ENCODE data around the gene SFXN5. TPM values are rescaled to one million over a fixed set of nuclear protein-coding genes. Genes with fewer than 3 reads are reported as not detected.
A peak's percentile ranks its signal among the peaks of the same experiment; 100 is the strongest.

SFXN5 gene
- total and polyA plus RNA-seq, 7 donors: 5.1 to 17.1 (median 12.2) TPM

DNA sequence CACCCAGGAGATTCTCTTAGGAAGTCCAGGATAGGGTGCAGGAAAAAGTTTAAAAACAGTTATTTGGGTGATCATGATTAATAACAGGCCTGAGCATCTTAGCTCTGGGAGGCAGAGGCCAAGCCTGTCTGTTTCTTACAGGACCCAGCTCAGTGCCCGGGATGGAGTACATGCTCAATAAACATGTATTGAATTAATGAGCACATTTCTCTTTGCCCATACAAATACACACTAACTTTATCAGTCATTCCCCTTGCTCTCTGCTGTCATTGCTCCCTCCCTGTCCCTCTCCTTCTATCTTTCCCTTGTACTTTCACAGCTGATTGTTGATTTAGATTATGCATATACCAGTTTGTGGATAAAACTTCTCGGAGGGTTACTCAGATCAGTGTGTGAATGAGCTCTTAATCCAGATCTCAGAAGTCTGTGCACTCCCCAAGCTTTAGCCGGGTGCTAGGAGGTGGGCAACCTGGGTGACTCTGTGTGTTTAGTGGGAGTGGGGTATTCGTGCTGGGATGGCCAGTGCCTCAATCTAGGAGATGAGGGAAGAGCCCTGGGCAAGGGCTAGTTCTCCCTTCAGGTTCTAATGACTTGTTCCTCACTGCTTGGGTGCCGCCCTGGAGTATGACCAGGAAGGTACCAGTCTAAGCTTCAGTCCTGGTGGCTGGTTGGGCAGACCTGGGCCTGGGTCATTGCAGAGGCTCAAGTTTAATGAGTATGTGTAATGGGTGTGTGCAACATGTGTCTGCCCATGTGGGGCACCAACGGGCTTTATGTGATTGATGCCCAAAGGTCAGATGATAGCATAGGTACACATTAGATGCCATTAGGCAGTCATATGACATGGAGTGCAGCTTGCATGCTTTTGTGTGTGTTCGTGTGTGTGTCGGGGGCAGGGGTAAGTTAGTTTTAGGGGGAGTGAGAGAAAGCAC is 143.6 kb downstream of the SFXN5 start:
- no peaks in the 10 kb centered on the region for H3K36me3 ChIP-seq (ENCODE audit: insufficient read depth in 1 of 2, low read depth in 1 of 2)
- ATAC-seq (no peak), DNase-seq (peak in 1 of 2 donors; percentile 7)
- H3K9me3 ChIP-seq: no peaks in the 10 kb centered on the region
- peaks cover 0 to 66% (median 24%) of the 10 kb centered on the region in 3 donors for H3K27me3 ChIP-seq (ENCODE audit: insufficient read depth in 3 of 3, low read length in 2 of 3)
- TF ChIP-seq, protein P1, sequence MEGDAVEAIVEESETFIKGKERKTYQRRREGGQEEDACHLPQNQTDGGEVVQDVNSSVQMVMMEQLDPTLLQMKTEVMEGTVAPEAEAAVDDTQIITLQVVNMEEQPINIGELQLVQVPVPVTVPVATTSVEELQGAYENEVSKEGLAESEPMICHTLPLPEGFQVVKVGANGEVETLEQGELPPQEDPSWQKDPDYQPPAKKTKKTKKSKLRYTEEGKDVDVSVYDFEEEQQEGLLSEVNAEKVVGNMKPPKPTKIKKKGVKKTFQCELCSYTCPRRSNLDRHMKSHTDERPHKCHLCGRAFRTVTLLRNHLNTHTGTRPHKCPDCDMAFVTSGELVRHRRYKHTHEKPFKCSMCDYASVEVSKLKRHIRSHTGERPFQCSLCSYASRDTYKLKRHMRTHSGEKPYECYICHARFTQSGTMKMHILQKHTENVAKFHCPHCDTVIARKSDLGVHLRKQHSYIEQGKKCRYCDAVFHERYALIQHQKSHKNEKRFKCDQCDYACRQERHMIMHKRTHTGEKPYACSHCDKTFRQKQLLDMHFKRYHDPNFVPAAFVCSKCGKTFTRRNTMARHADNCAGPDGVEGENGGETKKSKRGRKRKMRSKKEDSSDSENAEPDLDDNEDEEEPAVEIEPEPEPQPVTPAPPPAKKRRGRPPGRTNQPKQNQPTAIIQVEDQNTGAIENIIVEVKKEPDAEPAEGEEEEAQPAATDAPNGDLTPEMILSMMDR (IDR thresholded peaks at IDR 0.05): no peak
- H3K27ac ChIP-seq: no peak overlapping the region
- peaks cover 10% of the 10 kb centered on the region for H3K4me1 ChIP-seq
- no peak overlapping the region for H3K4me3 ChIP-seq
- WGBS, 3 donors: 83 to 87% (median 85%) methylated on average over 8 of the region's 8 CpGs
- intact Hi-C loops (cut with DNase I): no loop called here

DNA sequence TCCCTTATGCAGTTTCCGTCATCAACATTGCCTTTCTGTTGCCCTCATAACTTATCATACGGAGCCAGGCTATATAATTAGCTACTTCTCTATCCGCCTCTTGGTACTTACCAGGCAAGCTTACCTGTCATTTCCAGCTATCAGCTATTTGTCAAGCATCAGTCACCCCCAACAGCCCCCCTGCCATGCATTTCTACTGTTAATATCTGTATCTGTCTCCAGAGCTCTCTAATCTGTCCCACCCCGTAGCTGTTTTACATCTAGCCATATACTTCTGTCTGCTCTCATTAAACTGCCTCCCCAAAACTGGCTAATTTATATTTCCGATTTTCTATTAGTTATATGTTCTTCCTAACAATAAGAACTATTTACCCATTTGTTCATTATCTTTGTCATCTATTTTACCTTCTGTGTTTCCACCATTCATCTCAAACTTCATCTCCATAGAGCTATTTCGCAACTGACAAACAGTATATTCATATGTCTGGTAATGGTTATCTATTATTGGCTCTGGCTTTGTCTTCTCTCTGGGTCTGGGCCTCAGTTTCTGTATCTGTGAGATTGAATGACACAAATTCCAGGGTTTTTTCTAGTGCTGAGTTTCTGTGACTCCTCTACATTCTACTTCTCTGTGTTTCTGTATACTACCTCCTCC is 144.6 kb downstream of the SFXN5 start:
- Histone ChIP-seq H3K36me3 (ENCODE audit: insufficient read depth in 1 of 2, low read depth in 1 of 2) (no peaks in the 10 kb centered on the region), H3K9me3 (no peaks in the 10 kb centered on the region), H3K4me3 (no peak overlapping the region), H3K27ac (no peak overlapping the region), H3K27me3 (ENCODE audit: insufficient read depth in 3 of 3, low read length in 2 of 3) (peaks cover 0 to 76% (median 30%) of the 10 kb centered on the region in 3 donors), H3K4me1 (peaks cover 10% of the 10 kb centered on the region)
- TF ChIP-seq, protein P1 (IDR thresholded peaks at IDR 0.05): no peak
- intact Hi-C loops (cut with DNase I): no loop called here
- DNase-seq (no peak), ATAC-seq (no peak)
- 64 to 77% (median 70%) methylated on average over 6 of the region's 6 CpGs for WGBS, 3 donors

DNA sequence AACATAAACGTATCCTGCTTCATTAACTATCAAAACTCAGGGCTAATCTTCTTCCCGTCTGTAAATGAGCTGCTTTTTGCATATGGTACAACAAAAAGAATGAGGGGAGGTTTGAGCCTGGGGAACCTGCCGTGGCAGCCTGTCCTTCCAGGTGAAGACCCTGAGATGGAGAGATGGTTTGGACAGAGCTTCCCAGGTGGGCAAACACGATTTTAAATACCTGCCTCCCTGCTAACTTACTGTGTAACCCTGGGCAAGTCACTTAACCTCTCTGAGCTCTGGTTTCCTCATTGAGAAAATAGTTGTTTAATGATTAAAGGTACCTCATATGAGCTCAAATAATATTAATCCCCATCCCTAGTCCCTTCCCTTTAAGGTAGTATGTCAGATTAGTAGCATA is 145.1 kb downstream of the SFXN5 start:
- ATAC-seq (no peak), DNase-seq (no peak)
- Histone ChIP-seq H3K27me3 (ENCODE audit: insufficient read depth in 3 of 3, low read length in 2 of 3) (peaks cover 0 to 81% (median 34%) of the 10 kb centered on the region in 3 donors), H3K36me3 (ENCODE audit: insufficient read depth in 1 of 2, low read depth in 1 of 2) (no peaks in the 10 kb centered on the region), H3K27ac (no peak overlapping the region), H3K9me3 (no peaks in the 10 kb centered on the region), H3K4me1 (peaks cover 10% of the 10 kb centered on the region), H3K4me3 (no peak overlapping the region)
- TF ChIP-seq, protein P1 (IDR thresholded peaks at IDR 0.05): no peak
- WGBS, 3 donors: 21 to 30% (median 26%) methylated on average over 4 of the region's 4 CpGs
- intact Hi-C loops (cut with DNase I): no loop called here

DNA sequence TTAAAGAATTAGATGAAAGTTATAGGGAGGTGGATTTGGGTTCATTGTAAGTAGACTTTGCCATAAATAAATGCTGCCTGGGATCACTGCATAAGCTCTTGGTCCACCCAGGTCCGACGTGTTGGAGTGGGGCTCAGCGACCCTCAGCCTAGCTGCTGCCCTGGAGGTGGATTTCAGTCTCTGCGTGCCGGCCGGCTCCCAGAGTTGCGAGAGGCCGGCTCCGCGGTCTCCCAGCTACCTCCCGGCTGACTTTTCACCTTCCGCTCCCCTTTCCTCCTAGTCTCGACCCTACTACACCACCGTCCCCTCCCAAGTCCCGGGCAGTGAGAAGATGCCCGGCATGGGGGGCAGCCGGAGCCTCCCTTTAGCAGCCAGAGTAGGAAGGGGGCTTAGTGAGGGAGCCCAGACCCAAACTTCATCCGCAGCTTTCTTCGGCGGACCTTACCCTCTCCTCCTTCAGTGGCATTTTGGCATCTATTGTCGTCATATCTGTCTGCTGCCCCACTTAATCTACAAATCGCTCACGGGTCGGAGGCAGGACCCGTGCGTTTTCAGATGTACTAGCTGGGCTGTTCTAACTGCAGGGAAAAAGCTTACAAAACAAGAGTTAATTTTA is 146.1 kb downstream of the SFXN5 start:
- no peak for ATAC-seq
- 9 to 10% (median 9%) methylated on average over 26 of the region's 26 CpGs for WGBS, 3 donors
- intact Hi-C loops (cut with DNase I): no loop called here
- H3K4me3 ChIP-seq: no peak overlapping the region
- peaks cover 0 to 91% (median 43%) of the 10 kb centered on the region in 3 donors for H3K27me3 ChIP-seq (ENCODE audit: insufficient read depth in 3 of 3, low read length in 2 of 3)
- no peak for DNase-seq
- H3K27ac ChIP-seq: no peak overlapping the region
- no peaks in the 10 kb centered on the region for H3K9me3 ChIP-seq
- TF ChIP-seq, protein P1 (IDR thresholded peaks at IDR 0.05): no peak
- peaks cover 10% of the 10 kb centered on the region for H3K4me1 ChIP-seq
- H3K36me3 ChIP-seq (ENCODE audit: insufficient read depth in 1 of 2, low read depth in 1 of 2): no peaks in the 10 kb centered on the region

Measured in psoas muscle (tissue), 8 donors.